Stomach (tissue), 9 donors: Measurements from ENCODE around the gene NVL. TPM values are rescaled to one million over a fixed set of nuclear protein-coding genes. Genes with fewer than 3 reads are reported as not detected.

Source experiments
- DNase-seq, 2 donors: peaks; one replicate each; pipeline versions ENCODE4 v3.0.0 to v3.0.0-alpha.2; 2013 to 2019
- H3K27ac ChIP-seq, 5 donors: fragments of 200-600 bp in 4 of 5; sonication (generic) in 4 of 5; one replicate each; pipeline ENCODE4 v1.5.1; 2013 to 2019; ENCODE audit warnings: mild to moderate bottlenecking in 1 of 5, moderate library complexity in 1 of 5
- H3K27me3 ChIP-seq, 3 donors: fragments of 200-600 bp; sonication (generic); one replicate each; pipeline ENCODE4 v1.5.1; 2017 to 2019; ENCODE audit warnings: mixed run types in 1 of 3
- H3K36me3 ChIP-seq, 4 donors: fragments of 200-600 bp; sonication (generic); 1 replicate in 3 of 4; 2 replicates in 1 of 4; pipeline ENCODE4 v1.5.1; 2016 to 2019
- H3K4me1 ChIP-seq, 4 donors: fragments of 200-600 bp; sonication (generic); one replicate each; pipeline ENCODE4 v1.5.1; 2016 to 2019
- H3K4me3 ChIP-seq, 4 donors: fragments of 200-600 bp; sonication (generic) in 3 of 4; one replicate each; pipeline ENCODE4 v1.5.1; 2016 to 2019; ENCODE audit warnings: mild to moderate bottlenecking in 1 of 4
- H3K9me3 ChIP-seq, 4 donors: fragments of 200-600 bp; sonication (generic); one replicate each; pipeline ENCODE4 v1.5.1; 2016 to 2019
- CTCF ChIP-seq, 7 experiments: fragments of 450-650 bp in 4 of 7; fragments of 200-600 bp in 3 of 7; sonication (generic) in 3 of 7; IDR thresholded peaks; one replicate each; pipeline ENCODE4 v1.5.1; 2016 to 2019; ENCODE audit warnings: antibody characterized with exemption in 7 of 7, control low read depth in 2 of 7, mild to moderate bottlenecking in 1 of 7
- EP300 ChIP-seq: sonication (generic); formaldehyde crosslinking; IDR thresholded peaks from one replicate; pipeline ENCODE4 v1.6.1; 2017; ENCODE audit warnings: antibody characterized with exemption
- POLR2A ChIP-seq, 4 donors: fragments of 450-650 bp; IDR thresholded peaks; one replicate each; pipeline ENCODE4 v1.6.1; 2016; ENCODE audit warnings: antibody characterized with exemption in 4 of 4, control low read depth in 2 of 4, mild to moderate bottlenecking in 1 of 4, moderate library complexity in 1 of 4
- POLR2AphosphoS5 ChIP-seq, 3 donors: sonication (generic); formaldehyde crosslinking; IDR thresholded peaks; one replicate each; pipeline ENCODE4 v1.6.1; 2016; ENCODE audit warnings: antibody characterized with exemption in 3 of 3
- WGBS, 5 donors: extraction: QIAGEN DNeasy Blood & Tissue Kit in 3 of 5; methylation state at CpG; one replicate each; pipeline versions ENCODE4 v1.1.5 to v1.1.7; 2013 to 2018; 5-methylcytosine and 5-hydroxymethylcytosine counted together
- intact Hi-C: fragments of 100-400 bp; cut with DNase I; formaldehyde crosslinking; loops from one replicate; pipeline ENCODE4 v1.15.1; 2023; ENCODE audit warnings: low total_unique reads
- polyA plus RNA-seq, 3 donors: library from polyadenylated mRNA; stranded (reverse); fragments of 200-250 nt; gene quantifications; one replicate each; pipeline ENCODE4 v1.2.3, GENCODE V29; 2013
- total RNA-seq, 5 donors: library from RNA; depleted of rRNA; stranded (reverse); fragments of >200 nt; gene quantifications; one replicate each; pipeline versions ENCODE4 v1.1.0 to v1.2.3, GENCODE V29; 2014 to 2016
- donor health status: healthy with polysubstance abuse.
- donor health status: Bipolar disorder and iron deficiency.
- donor health status: healthy.

NVL gene
- total and polyA plus RNA-seq, 8 donors = 17.4 to 50.9 (median 33.2) TPM

- DNase-seq = no peak
- no peak overlapping the region for H3K4me3 ChIP-seq
- TF ChIP-seq POLR2AphosphoS5 (IDR thresholded peaks at IDR 0.05) (no peak), CTCF (IDR thresholded peaks at IDR 0.05) (no peak), EP300 (no peak), POLR2A (IDR thresholded peaks at IDR 0.05) (no peak)
- 83 to 91% (median 91%) methylated on average over 4 of the region's 4 CpGs for WGBS, 5 donors
- intact Hi-C loops = no loop called here
- no peak overlapping the region for H3K27ac ChIP-seq
- H3K27me3 ChIP-seq = peaks cover 0 to 5% (median 4%) of the 10 kb centered on the region in 3 donors
- no peaks in the 10 kb centered on the region for H3K36me3 ChIP-seq
- peaks cover 0 to 10% (median 7%) of the 10 kb centered on the region in 4 donors for H3K4me1 ChIP-seq
- H3K9me3 ChIP-seq = peaks cover 0 to 7% (median 3%) of the 10 kb centered on the region in 4 donors
These were observed 8.3 kb upstream of the NVL start for GRCh38 chr1:224338150-224338838.

- Histone ChIP-seq H3K36me3 (no peaks in the 10 kb centered on the region), H3K9me3 (no peaks in the 10 kb centered on the region), H3K27ac (no peak overlapping the region), H3K27me3 (no peaks in the 10 kb centered on the region), H3K4me1 (peaks cover 11 to 22% (median 11%) of the 10 kb centered on the region in 4 donors), H3K4me3 (no peak overlapping the region)
- intact Hi-C loops = loop anchor here (5.0 kb wide), 1 partner anchor 222 kb away; the partner anchor contains the start of gene FBXO28
- TF ChIP-seq POLR2A (IDR thresholded peaks at IDR 0.05) = no peak
- no peak for TF ChIP-seq EP300
- no peak for TF ChIP-seq CTCF (IDR thresholded peaks at IDR 0.05)
- TF ChIP-seq POLR2AphosphoS5 (IDR thresholded peaks at IDR 0.05) = no peak
- 38 to 61% (median 55%) methylated on average over 5 of the region's 5 CpGs for WGBS, 5 donors
- DNase-seq = no peak
These were observed 4.2 kb upstream of the NVL start for GRCh38 chr1:224333939-224334786.

- peak in 5 of 7 experiments; percentile 29 to 87 (median 56) for TF ChIP-seq CTCF (IDR thresholded peaks at IDR 0.05)
- TF ChIP-seq POLR2AphosphoS5 (IDR thresholded peaks at IDR 0.05) = peak in 1 of 3 donors; percentile 10
- TF ChIP-seq POLR2A (IDR thresholded peaks at IDR 0.05) = no peak
- H3K27ac ChIP-seq = no peak overlapping the region
- H3K4me1 ChIP-seq = peaks cover 17 to 30% (median 18%) of the 10 kb centered on the region in 4 donors
- peak in 1 of 2 donors; percentile 83 for DNase-seq
- intact Hi-C loops = loop anchor here (5.0 kb wide), 1 partner anchor 221 kb away; the partner anchor contains the start of gene FBXO28
- no peaks in the 10 kb centered on the region for H3K36me3 ChIP-seq
- H3K4me3 ChIP-seq = no peak overlapping the region
- 5 to 17% (median 12%) methylated on average over 3 of the region's 3 CpGs for WGBS, 5 donors
- H3K9me3 ChIP-seq = no peaks in the 10 kb centered on the region
- no peaks in the 10 kb centered on the region for H3K27me3 ChIP-seq
These were observed 3.4 kb upstream of the NVL start for GRCh38 chr1:224333309-224333926.

GRCh38 chr1:224331824-224332223 is 1.9 kb upstream of the NVL start:
- H3K4me1 ChIP-seq = peaks cover 17 to 45% (median 33%) of the 10 kb centered on the region in 4 donors
- H3K36me3 ChIP-seq = no peaks in the 10 kb centered on the region
- no peaks in the 10 kb centered on the region for H3K9me3 ChIP-seq
- H3K27ac ChIP-seq = no peak overlapping the region
- H3K4me3 ChIP-seq = no peak overlapping the region
- no peak for DNase-seq
- 92 to 100% (median 95%) methylated on average over 2 of the region's 2 CpGs for WGBS, 5 donors
- intact Hi-C loops = loop anchor here (5.0 kb wide), 1 partner anchor 220 kb away; the partner anchor contains the start of gene FBXO28
- TF ChIP-seq POLR2AphosphoS5 (IDR thresholded peaks at IDR 0.05) (no peak), CTCF (IDR thresholded peaks at IDR 0.05) (no peak), POLR2A (IDR thresholded peaks at IDR 0.05) (no peak), EP300 (no peak)
- no peaks in the 10 kb centered on the region for H3K27me3 ChIP-seq
